Measurements from ENCODE around the gene BRD7.

BRD7 gene

DNA sequence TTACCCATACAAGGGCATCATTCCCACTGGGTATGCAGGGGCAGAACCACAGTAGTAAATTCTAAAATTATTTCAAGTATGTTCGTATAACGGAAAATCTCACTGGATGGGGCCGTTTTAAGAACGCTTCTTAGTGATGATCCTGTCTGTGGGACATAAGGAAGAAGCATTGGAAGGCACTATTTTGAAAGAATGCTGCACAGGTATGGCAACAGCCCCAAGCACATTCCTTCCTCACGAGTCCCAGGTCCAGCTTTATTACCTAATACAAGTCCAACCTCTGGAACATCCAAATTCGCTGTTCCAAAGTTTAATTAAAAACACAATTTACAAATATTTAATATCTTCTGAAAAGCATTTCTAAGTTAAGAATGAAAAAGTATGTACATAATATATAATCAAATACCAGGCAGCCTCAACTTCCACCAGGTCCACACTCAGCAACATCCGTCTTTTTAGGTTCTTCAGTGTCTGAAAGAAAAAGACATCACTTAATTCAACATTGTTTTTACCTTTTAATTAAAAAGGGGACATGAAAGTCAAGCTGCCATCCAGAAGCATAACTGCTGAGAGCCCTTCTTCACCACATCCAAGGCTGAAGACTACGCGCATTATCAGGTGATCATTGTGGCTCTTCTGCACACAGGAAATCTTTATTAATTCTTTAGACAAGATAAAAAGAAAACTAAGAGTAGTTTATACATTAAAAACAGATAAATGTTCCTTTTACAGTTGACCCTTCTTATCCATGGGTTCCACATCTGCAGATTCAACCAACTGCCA is 49.8 kb downstream of the BRD7 start:
- DNase-seq: no peak

DNA sequence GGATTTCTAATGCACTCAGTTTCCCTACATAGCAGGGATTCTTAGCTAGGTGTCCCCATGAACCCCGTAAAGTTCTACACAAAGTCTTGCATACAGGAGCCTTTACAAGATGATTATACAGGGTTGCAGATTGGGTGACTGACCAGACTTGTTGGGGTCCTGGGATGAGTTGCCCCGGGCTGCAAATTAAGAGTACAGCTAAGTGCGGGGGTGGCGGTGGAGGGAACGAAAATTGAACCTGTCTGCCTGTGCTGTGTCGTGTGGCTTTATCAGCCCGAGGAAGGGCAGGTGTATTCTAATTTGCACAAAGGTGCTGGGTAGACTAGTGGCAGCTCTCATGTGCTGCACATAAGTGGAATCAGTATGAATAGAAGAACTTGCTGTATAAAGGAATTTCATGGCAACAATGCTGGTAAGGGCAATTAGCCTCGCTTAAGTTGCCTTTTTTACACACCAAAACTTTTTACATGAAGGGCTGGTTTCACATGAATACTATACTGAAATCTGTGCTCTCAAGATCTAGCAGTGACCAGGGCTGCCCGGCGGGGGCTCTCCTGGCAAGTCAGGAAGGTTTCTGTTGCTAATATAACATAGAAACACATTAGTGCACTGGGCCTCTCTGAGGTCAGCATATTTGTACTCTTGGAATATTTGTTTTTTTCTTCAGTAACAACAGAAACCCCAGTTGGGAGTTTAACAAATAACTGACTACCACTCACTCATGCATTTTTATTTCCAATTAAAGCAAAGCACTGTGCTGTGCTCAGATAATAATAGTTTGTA is 51.7 kb downstream of the BRD7 start:
- DNase-seq: peak; percentile 17

DNA sequence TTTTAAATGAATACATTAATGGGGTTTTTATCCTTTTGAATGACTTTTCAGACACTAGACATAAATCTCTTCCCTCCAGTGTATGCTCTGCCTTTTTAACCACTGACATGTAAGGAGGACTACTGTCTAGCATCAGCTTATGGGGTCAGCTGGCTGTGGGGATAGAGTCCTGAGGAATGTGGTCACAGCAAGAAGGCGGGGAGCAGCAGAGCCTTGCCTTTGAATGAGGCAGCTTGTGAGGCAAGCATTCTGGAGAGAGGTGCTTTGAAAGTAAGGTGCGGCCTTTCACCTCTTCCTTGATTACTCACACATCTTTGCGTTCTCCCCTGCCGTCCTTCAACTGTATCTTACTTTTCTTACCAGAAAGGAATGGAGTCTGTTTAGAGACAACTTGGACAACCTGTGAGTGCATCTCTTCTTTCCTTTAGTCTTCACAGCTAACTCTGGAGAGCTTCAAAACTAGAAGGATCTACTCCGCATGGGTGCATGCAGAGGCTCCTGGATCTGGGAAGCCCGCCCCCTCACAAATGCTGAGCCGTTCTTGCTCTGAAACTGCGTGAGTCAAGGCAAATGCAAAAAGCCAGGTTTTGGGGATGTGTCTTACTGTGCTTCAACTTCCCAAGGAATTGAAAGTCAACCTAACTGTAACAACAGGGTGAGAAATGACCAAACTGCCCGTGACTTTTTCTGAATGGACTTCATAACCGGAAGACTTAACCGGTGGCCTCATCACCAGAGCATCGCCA is 52.5 kb downstream of the BRD7 start:
- DNase-seq: peak; percentile 10

DNA sequence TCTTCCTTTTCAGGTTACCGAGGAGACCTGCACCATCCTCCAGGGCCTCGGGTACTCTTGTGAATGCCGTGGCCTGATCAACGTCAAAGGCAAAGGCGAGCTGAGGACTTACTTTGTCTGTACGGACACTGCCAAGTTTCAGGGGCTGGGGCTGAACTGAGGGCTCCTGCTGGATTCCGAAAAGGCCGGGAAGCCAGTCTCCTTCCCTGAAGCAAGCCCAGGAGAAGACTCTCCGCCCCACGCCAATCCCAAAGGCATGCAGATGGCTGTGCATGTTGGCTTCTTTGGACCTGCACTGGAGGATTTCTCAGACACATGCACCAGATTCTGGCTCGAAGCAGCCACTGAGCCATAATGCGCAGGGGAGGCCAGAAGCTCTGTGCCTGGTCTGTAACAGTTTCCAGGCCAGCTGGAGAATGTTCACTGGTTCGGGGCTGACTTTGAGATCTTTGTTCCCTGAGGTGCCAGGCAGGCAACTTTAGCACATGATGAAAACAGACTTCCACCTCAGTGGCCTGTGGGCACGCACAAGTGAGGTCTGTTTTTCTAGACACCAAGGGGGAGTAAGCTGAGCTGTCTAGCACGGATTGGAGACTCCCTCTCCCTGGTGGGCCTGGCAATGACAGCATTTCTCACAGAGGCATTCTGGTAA is 53.3 kb downstream of the BRD7 start:
- DNase-seq: peak; percentile 26

DNA sequence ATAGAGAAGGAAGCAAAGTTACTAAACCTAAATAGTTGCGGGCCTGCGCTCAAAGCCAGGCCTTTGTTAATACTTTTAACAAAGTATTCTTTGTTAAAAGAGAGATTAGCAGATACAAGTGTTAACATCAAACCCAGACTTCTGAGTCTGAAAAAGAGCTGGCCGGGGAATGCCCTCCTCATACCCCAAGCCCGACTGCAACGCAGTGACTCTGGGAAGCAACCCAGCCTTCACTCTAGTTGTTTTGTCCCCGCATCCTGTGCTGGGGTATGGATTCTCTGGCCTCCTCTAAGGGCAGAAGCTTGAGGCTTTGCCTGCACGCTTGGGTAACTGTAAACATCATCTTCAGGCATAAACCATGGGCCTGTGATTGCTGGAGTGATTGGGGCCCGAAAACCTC is 54.1 kb downstream of the BRD7 start:
- DNase-seq: peak; percentile 11

DNA sequence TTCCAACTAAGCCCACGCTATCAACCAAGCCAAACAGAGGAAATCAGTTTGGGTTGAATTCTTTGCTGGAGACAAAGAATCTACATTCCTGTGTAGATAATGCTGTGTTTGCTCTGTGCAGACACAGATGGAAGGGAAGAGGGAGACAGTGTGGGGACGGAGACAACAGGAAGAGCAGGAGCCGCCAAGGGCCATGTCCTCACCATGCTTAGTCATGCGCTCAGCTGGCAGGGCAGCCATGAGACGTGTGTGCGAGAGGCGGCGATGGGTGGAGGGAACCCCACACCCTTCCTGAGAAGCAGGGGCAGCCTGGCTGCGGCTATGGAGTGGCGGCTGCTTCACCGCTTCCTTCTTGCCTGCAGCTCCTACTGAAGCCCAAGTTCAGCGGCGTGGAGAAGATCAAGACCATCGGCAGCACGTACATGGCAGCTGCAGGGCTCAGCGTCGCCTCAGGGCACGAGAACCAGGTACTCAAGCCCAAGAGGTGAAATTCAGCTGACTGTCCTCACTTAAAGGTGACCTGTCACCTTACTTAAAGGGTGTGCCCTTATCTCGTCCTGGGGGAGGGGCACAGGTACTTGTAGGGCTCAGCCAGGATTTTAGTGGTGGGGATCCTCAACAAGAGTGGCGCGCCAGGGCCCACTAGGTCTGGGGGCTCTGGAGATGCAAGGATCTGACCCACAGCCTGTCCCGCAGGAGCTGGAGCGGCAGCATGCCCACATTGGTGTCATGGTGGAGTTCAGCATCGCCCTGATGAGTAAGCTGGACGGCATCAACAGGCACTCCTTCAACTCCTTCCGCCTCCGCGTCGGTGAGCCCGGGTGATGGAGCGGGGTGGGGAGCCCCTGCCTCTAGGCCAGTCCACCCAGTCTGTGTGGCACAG is 55.0 kb downstream of the BRD7 start:
- DNase-seq: peak; percentile 48

DNA sequence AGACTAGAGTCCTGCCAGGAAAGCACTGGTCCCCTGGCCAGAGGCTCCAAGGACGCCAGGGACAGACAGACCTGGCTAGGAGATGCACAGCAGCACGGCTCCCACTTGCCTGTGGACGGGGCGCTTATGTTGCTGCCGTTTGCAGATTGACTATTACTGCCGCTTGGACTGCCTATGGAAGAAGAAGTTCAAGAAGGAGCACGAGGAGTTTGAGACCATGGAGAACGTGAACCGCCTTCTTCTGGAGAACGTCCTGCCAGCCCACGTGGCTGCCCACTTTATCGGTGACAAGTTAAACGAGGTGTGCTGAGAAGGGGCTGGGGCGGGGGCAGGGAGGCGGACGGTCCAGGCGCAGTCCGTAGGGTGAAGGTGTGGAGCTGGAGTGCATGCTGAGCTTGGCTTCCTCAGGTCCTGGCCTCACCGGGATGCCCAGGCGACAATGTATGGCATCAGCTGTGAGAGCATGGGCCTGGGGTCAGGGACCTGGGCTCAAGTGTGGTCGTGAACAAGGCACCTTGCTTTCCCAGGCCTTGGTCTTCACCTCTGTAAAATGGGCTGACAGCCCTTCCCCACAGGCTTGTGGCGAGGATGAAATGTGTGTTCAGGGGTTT is 56.8 kb downstream of the BRD7 start:
- DNase-seq: no peak

DNA sequence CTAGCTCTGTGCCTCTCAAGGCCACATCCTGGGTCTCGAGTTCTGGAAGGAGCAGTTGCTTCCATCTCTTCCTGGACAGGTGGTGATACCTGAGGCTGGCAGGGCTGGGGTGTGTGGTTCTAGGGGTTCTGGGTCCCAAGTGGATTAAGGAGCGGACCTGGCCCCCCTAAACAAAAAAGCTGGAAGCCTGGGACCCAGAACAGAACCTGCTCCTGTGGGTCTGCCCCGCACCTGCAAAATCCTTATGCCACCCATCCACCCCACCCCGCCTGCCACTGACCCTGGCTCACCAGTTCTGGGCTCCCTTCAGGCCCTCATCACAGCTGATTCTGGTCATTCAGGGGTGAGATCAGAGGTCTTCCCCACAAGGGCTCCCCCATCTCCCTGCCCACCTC is 57.7 kb downstream of the BRD7 start:
- no peak for DNase-seq

DNA sequence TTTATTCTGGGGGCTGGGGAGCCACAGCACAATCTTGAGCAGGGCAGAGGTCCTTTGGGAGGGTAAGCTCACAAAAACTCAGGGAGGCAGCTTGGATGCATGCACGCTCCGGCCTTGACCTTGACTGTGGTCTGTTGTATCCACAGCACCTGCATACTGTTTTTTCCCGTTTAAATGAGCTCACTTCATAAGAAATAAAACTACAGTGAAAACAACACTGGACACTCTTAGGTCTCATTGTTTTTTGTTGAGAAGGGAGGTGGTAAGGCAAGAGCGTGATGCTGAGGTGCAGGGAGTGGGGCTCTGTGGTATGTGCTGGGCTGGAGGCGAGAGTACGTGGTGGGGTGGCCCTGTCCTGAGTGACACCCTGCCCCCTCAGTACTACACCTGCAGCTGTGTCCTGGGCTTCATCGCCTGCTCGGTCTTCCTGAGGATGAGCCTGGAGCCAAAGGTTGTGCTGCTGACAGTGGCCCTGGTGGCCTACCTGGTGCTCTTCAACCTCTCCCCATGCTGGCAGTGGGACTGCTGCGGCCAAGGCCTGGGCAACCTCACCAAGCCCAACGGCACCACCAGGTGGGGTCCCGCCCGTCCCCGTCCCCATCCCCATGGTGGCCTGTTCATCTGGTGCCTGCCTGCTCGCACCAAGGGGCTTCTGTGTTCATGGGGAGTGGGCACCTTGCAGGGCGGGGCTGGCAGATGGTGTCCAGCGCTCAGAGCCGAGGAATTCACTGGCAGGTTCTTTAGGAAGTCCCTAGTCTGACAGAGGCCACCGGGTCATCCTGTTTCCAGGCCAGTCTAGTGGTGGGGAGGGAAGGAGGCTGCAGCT is 58.3 kb downstream of the BRD7 start:
- peak; percentile 17 for DNase-seq

DNA sequence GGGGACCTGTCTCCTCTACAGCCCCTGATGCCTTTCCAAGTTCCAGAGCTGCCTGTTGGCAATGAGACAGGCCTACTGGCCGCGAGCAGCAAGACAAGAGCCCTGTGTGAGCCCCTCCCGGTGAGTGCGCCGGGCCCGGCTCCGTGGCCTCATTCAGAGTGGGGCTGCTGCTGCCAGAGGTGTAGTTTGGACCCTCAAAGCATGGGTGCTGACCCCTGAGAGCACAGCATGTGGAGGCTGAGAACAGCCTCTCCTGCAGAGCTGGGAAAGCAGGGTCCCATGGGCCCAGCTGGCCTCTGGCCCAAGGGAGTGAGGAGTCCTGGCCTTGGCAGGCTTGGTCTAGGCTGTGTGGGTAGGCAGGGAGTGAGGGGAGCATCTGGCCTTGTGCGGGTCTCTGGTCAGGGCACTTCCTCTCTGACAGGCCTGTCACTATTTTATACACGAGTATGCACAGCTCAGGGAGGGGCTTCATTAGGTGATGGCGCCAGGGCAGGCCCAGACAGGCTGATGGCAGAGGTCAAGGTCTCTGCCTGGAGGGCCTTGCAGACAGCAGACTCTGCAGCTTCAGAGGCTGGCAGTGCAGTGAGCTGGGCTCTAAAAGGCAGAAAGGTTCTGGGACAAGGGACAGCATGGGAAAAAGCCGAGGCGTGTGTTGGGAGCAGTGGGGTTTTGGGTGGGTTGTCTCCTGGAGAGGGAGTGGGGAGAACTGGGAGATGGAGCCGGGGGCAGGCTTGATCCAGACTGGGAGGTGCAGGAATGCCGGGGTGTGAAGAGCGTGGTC is 59.1 kb downstream of the BRD7 start:
- DNase-seq: peak; percentile 31

DNA sequence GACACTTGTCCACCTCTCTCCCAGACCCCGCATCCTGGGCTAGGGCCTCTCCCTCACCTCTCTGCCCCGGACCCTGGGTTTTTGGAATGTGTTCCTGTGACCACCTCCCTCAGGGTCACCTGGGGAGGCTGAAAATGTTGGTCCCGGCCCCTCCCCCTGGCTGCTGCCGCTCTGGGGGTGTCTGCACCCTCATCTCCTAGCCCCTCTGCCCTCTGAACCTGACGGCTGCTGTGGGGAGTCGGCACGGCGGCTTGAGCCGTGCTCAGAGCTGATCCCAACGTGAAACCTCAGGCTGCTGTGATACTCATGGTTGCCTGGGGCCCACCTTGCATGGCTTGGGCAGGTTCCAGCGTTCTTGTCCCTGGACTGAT is 59.6 kb downstream of the BRD7 start:
- no peak for DNase-seq

DNA sequence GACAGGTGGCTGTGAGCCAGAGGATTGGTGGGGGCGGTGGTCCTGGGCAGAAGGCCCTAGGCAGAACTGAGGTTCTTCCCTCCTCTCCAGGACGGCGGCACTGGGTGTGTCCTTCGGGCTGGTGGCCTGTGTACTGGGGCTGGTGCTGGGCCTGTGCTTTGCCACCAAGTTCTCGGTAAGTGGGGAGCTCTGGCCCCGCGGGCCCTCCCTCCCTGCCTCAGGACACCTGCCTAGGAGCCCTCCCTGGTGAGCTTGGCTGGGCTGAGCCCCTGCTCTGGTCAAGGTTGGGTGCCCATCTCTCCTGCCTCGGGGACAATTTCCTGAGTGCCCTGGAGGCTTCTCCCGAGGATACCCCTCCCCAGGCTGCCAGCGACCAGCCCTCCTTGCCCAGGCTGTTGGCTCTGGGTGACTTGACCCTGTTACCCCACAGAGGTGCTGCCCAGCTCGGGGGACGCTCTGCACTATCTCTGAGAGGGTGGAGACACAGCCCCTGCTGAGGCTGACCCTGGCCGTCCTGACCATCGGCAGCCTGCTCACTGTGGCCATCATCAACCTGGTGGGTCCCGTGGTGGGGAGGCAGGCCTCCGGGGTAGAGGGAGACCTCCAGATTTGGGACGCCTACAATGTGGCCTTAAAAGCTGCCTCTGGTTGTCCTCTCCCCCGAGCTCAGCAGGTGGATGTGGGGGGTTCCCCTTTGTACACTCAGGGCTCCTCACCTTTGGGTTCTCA is 60.4 kb downstream of the BRD7 start:
- DNase-seq: no peak

DNA sequence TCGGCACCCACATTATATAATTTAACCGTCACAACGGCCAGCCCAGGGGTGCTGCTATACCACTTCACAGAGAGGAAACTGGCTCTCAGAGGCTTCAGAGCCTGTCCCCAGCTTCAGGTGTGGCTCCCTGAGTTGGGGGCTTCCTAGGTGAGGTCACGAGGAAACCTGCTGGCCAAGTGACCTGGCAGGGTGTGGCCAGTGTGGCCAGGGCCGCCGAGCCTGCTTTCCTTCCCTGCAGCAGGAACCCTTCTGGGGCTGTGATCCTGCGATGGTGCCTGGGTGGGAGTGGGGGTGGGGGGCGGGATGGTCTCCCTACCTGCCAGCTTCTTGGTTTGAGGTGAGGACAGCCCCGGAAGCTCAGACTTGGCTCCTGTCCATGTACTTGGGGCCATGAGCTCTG is 62.5 kb downstream of the BRD7 start:
- no peak for DNase-seq

DNA sequence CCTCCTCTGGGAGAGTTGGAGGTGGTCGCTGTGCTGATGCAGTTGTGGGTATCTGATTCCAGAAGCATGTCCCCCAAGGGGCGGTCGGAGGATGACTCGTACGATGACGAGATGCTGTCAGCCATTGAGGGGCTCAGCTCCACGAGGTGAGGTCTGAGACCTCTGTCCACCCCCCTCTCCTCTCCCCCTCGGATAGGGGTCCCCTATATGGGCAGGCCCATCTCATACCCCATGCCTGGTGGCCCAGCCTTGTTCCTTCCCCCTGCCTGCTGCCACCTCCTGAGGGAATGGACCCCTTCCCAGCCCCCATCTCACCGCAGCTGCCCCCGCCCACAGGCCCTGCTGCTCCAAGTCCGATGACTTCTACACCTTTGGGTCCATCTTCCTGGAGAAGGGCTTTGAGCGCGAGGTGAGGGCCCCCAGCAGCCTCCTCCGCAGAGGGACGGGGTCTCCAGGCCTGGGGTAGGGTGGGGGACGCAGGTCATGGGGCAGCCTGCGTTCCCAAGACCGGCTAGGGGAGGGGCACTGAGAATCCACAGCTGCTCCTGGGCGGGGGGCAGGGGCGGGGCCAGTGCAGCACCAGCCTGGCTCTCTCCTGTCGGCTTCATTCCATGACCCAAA is 63.2 kb downstream of the BRD7 start:
- no peak for DNase-seq

DNA sequence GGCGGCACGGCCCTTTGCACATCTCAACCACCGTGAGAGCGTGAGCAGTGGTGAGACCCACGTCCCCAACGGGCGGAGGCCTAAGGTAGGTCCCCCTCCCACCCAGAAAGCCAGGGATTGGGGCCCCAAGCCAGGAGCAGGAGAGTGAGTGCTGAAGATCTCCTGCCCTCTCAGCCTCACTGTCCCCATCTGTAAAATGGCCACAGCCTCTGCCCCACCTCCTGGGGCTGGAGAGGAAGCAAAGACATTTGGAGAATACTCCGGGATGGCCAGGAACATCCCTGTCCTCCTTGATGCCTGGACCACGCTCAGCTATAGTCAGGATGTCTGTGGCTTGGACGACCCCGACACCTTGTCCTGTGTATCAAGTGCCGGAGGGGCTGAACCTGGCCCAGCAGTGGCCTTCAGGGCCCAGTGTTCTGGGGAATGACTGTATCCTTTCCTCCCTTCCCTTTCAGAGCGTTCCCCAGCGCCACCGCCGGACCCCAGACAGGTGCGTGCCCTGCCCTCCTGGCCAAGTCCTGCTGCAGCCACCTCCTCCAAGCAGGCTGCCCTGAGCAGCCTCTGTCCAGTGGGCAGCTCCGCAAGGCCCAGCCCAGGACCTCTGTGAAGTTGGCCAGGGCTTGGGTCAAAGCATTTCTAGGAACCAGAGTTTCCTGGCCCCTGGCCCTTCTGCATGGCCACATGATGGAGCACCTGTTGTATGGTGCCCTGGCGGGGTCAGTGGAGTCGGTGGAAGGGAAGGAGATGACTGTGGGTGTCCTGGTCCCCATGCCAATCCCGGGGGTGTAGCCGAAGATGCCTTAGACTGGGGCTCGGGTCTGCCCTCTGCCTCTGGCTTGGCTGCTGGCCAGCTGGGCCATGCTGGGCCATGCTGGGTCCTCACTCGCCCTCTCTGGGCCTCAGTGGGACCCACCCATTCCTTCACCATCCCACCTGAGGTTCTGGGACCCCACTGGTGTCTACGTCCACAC is 64.0 kb downstream of the BRD7 start:
- DNase-seq: peak; percentile 17

DNA sequence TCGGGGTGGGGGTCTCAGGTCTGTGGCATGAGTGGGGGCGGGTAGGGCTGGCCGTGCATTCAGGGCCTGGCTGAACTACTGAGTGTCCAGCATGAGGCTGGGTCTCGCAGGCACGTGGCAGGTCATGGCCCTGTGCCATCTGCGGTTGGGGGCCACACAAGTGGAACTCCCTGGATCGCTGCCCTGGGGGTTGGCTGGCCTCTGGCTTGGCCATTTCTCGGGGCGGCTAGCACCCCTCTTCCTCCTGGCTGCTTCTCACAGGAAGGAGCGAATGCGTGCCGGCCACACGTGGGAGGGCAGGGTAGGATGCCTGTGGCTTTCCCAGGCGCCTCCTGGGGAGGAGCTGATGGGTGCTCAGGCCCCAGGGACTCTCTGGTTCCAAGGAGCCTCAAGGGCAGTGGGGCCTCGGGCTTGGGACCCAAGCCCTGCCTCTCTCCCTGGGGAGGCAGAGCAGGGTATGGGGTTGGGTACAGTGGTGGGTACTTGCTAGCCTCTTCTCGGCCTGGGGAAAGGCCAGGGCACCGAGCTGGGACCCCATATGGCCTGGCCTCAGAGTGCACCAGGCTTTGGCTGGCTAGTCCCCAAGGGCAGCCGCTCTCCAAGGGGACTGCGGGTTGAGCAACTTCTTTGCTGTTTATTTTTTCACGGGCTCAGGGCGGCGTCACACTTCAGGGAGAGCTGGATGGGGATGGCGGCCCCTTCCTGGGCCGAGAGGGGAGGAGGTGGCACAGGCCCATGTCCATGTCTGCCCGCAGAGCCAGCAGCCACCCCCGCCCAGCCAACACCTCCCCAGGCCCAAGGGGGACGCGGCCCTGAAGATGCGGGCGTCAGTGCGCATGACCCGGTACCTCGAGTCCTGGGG is 65.0 kb downstream of the BRD7 start:
- DNase-seq: peak; percentile 34

Measured in femur (tissue), 1 donor.